HepG2 (cell line): ENCODE results near the gene TPCN2. TPM values are rescaled to one million over a fixed set of nuclear protein-coding genes. Genes with fewer than 3 reads are reported as not detected.

Source experiments
- FOXP1 ChIP-seq, 2 experiments: fragments of 450-650 bp in 1 of 2; IDR thresholded peaks; 2 replicates each; pipeline ENCODE4 v1.6.1; 2017 to 2018; ENCODE audit warnings: antibody characterized with exemption in 1 of 2
- MZF1 ChIP-seq: sonication (generic); formaldehyde crosslinking; IDR thresholded peaks from 2 replicates; pipeline ENCODE4 v1.8.1; 2023; ENCODE audit warnings: mild to moderate bottlenecking, missing genetic modification reagents, borderline replicate concordance
- NPAS2 ChIP-seq: sonication (generic); formaldehyde crosslinking; IDR thresholded peaks from 2 replicates; pipeline ENCODE4 v1.8.0; 2022; ENCODE audit warnings: mild to moderate bottlenecking, missing genetic modification reagents, borderline replicate concordance
- TBP ChIP-seq: sonication (generic); formaldehyde crosslinking; IDR thresholded peaks from 2 replicates; pipeline ENCODE4 v1.5.0; 2020; ENCODE audit warnings: missing genetic modification reagents
- ZNF256 ChIP-seq: sonication (generic); formaldehyde crosslinking; conservative IDR thresholded peaks from 2 replicates; pipeline ENCODE4 v1.4.0; 2020; ENCODE audit warnings: missing genetic modification reagents
- ZNF558 ChIP-seq: sonication (generic); formaldehyde crosslinking; IDR thresholded peaks from 2 replicates; pipeline ENCODE4 v1.9.0; 2022; ENCODE audit warnings: mild to moderate bottlenecking, missing genetic modification reagents, borderline replicate concordance
- ZNF761 ChIP-seq: sonication (generic); formaldehyde crosslinking; conservative IDR thresholded peaks from 2 replicates; pipeline ENCODE4 v1.4.0; 2020; ENCODE audit warnings: mild to moderate bottlenecking, missing genetic modification reagents
- polyA plus RNA-seq, 8 experiments: library from polyadenylated mRNA; depleted of rRNA in 3 of 8; stranded (reverse) in 7 of 8; unstranded in 1 of 8; fragments of >200 nt; fragmentation: Illumina TruSeq in 4 of 8; extraction: Trizol in 4 of 8; gene quantifications; 2 replicates each; pipeline versions ENCODE4 v1.2.1 to v1.2.3, GENCODE V29; 2011 to 2016; ENCODE audit warnings: low read depth in 4 of 8, missing spikeins in 1 of 8, mixed read lengths in 1 of 8; ENCODE audit not compliant: insufficient read depth in 1 of 8
- total RNA-seq, 5 experiments: library from RNA; depleted of rRNA; stranded (reverse); fragments of >200 nt; fragmentation: Illumina TruSeq; extraction: Trizol; gene quantifications; 2 replicates each; pipeline ENCODE4 v1.2.3, GENCODE V29; 2016; ENCODE audit warnings: low read depth in 1 of 5
- TF ChIP-seq, protein P1 (sequence below): sonication (generic); formaldehyde crosslinking; conservative IDR thresholded peaks from 2 replicates; pipeline ENCODE4 v1.8.0; 2022; ENCODE audit warnings: missing genetic modification reagents
- TF ChIP-seq, protein P2 (sequence below): sonication (generic); formaldehyde crosslinking; IDR thresholded peaks from 2 replicates; pipeline ENCODE4 v1.5.0; 2020; ENCODE audit warnings: mild to moderate bottlenecking, missing genetic modification reagents
- TF ChIP-seq, protein P3 (sequence below): sonication (generic); formaldehyde crosslinking; IDR thresholded peaks from 2 replicates; pipeline ENCODE4 v1.4.0; 2020; ENCODE audit warnings: missing genetic modification reagents, borderline replicate concordance
- TF ChIP-seq, protein P4 (sequence below): sonication (generic); formaldehyde crosslinking; IDR thresholded peaks from 2 replicates; pipeline ENCODE4 v1.5.1; 2020; ENCODE audit warnings: missing genetic modification reagents, mild to moderate bottlenecking, borderline replicate concordance
- TF ChIP-seq, protein P5 (sequence below): sonication (generic); formaldehyde crosslinking; IDR thresholded peaks from 2 replicates; pipeline ENCODE4 v1.4.0; 2020; ENCODE audit warnings: missing genetic modification reagents

TPCN2 gene
- total and polyA plus RNA-seq, 2 of the 13 experiments (the other 11 are each of a cell fraction or from before 2014, with no cell fraction given) = 5.6 to 5.9 TPM

DNA sequence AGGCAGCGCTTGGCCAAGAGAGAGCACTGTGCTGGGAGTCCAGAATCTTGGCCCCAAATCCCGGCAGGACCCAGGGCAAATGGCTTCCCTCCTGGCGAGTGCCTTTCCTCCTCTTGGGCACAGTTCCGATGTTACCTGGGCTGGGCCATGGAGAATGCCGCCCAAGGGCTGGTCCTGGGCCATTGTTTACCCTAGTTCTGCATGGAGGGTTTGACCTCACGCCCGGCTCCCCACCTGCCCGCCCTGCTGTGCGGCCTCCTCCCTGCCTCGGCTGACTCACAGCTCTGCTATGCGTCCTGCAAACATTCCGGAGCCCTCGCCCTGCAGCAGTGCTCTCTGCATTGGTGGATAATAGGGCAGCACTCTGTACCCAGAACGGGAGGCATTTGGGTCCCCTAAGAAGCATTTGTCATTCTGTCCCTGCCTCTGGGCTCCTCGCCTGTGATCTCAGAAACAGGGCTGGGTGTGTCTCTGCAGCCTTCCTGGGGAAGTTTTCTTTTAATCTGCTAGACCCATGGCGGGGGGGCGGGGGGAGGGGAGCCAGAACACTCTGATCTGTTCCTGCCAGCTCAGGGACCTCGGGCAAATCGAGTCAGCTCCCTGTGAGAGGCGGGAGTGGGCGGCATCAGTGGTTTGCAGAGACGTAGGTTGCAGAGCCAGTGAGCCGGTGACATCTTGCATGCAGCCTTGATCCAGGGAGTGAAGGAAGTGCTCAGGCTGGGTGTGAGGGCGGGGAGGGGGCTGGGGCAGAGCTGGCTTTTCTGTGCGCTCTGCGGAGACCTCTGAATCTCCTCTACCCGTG is 74.1 kb downstream of the TPCN2 start (continued):
- TF ChIP-seq, protein P1, sequence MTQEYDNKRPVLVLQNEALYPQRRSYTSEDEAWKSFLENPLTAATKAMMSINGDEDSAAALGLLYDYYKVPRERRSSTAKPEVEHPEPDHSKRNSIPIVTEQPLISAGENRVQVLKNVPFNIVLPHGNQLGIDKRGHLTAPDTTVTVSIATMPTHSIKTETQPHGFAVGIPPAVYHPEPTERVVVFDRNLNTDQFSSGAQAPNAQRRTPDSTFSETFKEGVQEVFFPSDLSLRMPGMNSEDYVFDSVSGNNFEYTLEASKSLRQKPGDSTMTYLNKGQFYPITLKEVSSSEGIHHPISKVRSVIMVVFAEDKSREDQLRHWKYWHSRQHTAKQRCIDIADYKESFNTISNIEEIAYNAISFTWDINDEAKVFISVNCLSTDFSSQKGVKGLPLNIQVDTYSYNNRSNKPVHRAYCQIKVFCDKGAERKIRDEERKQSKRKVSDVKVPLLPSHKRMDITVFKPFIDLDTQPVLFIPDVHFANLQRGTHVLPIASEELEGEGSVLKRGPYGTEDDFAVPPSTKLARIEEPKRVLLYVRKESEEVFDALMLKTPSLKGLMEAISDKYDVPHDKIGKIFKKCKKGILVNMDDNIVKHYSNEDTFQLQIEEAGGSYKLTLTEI (CRISPR knock-in tag) = no peak
- TF ChIP-seq, protein P2, sequence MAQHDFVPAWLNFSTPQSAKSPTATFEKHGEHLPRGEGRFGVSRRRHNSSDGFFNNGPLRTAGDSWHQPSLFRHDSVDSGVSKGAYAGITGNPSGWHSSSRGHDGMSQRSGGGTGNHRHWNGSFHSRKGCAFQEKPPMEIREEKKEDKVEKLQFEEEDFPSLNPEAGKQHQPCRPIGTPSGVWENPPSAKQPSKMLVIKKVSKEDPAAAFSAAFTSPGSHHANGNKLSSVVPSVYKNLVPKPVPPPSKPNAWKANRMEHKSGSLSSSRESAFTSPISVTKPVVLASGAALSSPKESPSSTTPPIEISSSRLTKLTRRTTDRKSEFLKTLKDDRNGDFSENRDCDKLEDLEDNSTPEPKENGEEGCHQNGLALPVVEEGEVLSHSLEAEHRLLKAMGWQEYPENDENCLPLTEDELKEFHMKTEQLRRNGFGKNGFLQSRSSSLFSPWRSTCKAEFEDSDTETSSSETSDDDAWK (CRISPR knock-in tag) = no peak
- TF ChIP-seq FOXP1 (IDR thresholded peaks at IDR 0.05) (no peak), FOXP1 (CRISPR knock-in tag; IDR thresholded peaks at IDR 0.05) (peak; percentile 45; the same call in 1 of the 2 replicates), TBP (CRISPR knock-in tag) (no peak), MZF1 (CRISPR knock-in tag) (no peak), ZNF256 (no peak), ZNF761 (CRISPR knock-in tag) (peak; percentile 63; the same call in 1 of the 2 replicates), NPAS2 (CRISPR knock-in tag) (no peak), ZNF558 (CRISPR knock-in tag) (no peak)
- TF ChIP-seq, protein P3, sequence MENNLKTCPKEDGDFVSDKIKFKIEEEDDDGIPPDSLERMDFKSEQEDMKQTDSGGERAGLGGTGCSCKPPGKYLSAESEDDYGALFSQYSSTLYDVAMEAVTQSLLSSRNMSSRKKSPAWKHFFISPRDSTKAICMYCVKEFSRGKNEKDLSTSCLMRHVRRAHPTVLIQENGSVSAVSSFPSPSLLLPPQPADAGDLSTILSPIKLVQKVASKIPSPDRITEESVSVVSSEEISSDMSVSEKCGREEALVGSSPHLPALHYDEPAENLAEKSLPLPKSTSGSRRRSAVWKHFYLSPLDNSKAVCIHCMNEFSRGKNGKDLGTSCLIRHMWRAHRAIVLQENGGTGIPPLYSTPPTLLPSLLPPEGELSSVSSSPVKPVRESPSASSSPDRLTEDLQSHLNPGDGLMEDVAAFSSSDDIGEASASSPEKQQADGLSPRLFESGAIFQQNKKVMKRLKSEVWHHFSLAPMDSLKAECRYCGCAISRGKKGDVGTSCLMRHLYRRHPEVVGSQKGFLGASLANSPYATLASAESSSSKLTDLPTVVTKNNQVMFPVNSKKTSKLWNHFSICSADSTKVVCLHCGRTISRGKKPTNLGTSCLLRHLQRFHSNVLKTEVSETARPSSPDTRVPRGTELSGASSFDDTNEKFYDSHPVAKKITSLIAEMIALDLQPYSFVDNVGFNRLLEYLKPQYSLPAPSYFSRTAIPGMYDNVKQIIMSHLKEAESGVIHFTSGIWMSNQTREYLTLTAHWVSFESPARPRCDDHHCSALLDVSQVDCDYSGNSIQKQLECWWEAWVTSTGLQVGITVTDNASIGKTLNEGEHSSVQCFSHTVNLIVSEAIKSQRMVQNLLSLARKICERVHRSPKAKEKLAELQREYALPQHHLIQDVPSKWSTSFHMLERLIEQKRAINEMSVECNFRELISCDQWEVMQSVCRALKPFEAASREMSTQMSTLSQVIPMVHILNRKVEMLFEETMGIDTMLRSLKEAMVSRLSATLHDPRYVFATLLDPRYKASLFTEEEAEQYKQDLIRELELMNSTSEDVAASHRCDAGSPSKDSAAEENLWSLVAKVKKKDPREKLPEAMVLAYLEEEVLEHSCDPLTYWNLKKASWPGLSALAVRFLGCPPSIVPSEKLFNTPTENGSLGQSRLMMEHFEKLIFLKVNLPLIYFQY (CRISPR knock-in tag) = peak; percentile 48; the same call in 1 of the 2 replicates
- TF ChIP-seq, protein P4, sequence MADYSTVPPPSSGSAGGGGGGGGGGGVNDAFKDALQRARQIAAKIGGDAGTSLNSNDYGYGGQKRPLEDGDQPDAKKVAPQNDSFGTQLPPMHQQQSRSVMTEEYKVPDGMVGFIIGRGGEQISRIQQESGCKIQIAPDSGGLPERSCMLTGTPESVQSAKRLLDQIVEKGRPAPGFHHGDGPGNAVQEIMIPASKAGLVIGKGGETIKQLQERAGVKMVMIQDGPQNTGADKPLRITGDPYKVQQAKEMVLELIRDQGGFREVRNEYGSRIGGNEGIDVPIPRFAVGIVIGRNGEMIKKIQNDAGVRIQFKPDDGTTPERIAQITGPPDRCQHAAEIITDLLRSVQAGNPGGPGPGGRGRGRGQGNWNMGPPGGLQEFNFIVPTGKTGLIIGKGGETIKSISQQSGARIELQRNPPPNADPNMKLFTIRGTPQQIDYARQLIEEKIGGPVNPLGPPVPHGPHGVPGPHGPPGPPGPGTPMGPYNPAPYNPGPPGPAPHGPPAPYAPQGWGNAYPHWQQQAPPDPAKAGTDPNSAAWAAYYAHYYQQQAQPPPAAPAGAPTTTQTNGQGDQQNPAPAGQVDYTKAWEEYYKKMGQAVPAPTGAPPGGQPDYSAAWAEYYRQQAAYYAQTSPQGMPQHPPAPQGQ (CRISPR knock-in tag) = no peak
- TF ChIP-seq, protein P5, sequence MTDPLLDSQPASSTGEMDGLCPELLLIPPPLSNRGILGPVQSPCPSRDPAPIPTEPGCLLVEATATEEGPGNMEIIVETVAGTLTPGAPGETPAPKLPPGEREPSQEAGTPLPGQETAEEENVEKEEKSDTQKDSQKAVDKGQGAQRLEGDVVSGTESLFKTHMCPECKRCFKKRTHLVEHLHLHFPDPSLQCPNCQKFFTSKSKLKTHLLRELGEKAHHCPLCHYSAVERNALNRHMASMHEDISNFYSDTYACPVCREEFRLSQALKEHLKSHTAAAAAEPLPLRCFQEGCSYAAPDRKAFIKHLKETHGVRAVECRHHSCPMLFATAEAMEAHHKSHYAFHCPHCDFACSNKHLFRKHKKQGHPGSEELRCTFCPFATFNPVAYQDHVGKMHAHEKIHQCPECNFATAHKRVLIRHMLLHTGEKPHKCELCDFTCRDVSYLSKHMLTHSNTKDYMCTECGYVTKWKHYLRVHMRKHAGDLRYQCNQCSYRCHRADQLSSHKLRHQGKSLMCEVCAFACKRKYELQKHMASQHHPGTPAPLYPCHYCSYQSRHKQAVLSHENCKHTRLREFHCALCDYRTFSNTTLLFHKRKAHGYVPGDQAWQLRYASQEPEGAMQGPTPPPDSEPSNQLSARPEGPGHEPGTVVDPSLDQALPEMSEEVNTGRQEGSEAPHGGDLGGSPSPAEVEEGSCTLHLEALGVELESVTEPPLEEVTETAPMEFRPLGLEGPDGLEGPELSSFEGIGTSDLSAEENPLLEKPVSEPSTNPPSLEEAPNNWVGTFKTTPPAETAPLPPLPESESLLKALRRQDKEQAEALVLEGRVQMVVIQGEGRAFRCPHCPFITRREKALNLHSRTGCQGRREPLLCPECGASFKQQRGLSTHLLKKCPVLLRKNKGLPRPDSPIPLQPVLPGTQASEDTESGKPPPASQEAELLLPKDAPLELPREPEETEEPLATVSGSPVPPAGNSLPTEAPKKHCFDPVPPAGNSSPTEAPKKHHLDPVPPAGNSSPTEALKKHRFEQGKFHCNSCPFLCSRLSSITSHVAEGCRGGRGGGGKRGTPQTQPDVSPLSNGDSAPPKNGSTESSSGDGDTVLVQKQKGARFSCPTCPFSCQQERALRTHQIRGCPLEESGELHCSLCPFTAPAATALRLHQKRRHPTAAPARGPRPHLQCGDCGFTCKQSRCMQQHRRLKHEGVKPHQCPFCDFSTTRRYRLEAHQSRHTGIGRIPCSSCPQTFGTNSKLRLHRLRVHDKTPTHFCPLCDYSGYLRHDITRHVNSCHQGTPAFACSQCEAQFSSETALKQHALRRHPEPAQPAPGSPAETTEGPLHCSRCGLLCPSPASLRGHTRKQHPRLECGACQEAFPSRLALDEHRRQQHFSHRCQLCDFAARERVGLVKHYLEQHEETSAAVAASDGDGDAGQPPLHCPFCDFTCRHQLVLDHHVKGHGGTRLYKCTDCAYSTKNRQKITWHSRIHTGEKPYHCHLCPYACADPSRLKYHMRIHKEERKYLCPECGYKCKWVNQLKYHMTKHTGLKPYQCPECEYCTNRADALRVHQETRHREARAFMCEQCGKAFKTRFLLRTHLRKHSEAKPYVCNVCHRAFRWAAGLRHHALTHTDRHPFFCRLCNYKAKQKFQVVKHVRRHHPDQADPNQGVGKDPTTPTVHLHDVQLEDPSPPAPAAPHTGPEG = no peak
